NCI-H187 (cell line): ENCODE results near the gene NEDD4L.
A peak's percentile ranks its signal among the peaks of the same experiment; 100 is the strongest.

Source experiments
- DNase-seq, 2 experiments: peaks; one replicate each; lab custom pipeline; 2025; lab: John Stamatoyannopoulos, UW

Gene NEDD4L

GRCh38 chr18:58319719-58320118 is 275.7 kb downstream of the NEDD4L start:
- DNase-seq = no peak

GRCh38 chr18:58320907-58321561 is 277.0 kb downstream of the NEDD4L start:
- no peak for DNase-seq

GRCh38 chr18:58321986-58322385 is 278.0 kb downstream of the NEDD4L start:
- peak in 1 of 2 experiments; percentile 37 for DNase-seq

DNA sequence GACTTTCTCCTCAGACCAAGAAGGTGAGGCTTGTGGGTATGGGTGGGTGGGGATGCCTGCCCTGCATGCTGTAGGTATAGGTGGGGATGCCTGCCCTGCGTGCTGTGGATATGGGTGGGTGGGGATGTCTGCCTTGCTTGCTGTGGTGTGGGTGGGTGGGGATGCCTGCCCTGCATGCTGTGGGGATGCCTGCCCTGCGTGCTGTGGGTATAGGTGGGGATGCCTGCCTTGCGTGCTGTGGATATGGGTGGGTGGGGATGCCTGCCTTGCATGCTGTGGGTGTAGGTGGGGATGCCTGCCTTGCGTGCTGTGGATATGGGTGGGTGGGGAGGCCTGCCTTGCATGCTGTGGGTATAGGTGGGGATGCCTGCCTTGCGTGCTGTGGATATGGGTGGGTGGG is 278.4 kb downstream of the NEDD4L start:
- no peak for DNase-seq

GRCh38 chr18:58323866-58324762 is 280.1 kb downstream of the NEDD4L start:
- DNase-seq = no peak

DNA sequence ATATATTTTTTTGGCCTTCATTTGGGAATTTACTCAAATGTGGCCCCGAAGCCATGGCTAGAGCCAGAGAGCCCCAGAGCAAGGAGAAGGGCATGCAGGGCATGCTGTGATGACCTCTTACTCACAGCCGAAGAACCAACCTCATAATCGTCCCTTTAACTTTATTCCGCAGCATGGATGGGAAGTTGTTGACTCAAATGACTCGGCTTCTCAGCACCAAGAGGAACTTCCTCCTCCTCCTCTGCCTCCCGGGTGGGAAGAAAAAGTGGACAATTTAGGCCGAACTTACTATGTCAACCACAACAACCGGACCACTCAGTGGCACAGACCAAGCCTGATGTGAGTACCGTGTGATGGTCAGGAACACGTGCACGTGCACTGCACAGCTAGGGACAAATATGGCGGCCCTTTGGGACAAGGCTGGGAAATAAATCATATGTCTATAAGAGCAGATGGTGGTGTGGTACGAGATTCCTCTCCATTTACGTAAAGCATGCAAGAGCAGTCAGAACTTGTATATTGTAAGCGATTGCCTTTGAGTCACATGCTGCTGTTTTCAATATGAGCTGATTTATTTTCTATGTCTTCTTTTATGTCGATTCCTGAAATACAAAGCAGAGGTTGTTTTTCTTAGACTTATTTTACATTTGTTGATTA is 280.9 kb downstream of the NEDD4L start:
- DNase-seq = no peak

DNA sequence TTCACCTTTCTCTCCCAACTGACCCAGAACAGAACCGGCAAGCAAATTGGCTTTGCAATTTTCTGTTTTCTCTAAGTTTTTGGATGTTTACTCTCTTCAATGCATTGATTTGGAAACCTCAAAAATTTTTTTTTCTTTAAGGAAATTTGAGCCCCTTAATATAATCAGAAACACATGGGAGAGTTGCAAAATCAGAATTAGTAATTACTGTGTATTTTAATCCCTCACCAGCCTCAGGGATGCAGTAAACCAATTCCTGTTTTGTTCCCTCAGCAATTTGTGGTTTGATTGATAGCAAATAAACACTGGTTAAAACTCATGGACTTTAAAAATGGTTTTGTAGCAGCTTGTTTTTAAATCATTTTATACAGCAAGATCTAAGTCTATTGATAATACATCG is 281.5 kb downstream of the NEDD4L start:
- DNase-seq = no peak

DNA sequence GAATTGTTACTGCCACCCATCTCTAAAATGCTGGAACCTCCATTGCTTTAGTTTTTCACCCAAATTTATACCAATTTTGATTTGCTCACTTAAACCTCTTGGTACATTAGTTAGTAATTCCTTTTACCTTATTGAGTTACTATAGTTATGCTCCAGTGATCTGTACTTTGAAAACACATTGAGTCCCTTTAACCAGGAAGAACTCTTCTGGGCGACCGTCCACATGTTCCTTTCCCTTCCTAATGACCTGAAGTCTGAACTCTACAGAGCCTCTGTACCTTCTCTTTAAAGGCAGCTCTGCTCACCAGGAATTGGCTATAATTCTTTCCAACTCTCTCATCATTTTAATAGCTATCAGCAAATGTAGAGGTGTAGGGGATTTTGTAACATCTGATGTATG is 290.0 kb downstream of the NEDD4L start:
- no peak for DNase-seq

- DNase-seq = no peak
These were observed 291.2 kb downstream of the NEDD4L start for GRCh38 chr18:58335223-58335622.

DNA sequence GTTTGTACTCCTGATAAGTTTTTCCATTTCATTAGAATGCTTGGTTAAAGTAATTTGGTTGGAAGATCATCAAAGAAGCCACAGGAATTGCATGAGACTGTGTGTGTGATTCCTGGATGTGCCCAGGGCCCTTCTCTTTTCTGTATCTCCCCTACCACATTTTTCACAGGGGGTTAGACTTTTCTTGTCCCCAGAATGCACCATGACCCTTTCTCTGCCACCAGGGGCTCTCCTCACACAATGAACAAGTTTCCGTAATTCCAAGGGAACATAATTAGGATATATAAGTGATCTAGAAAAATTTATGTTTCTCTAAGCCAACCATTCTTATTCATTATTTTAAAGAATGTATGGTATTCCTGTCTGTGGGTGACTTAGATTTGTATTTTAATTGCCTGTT is 291.8 kb downstream of the NEDD4L start:
- DNase-seq = no peak

GRCh38 chr18:58336605-58337004 is 292.6 kb downstream of the NEDD4L start:
- DNase-seq = no peak

GRCh38 chr18:58337285-58337684 is 293.3 kb downstream of the NEDD4L start:
- no peak for DNase-seq

GRCh38 chr18:58337686-58338085 is 293.7 kb downstream of the NEDD4L start:
- DNase-seq = no peak

DNA sequence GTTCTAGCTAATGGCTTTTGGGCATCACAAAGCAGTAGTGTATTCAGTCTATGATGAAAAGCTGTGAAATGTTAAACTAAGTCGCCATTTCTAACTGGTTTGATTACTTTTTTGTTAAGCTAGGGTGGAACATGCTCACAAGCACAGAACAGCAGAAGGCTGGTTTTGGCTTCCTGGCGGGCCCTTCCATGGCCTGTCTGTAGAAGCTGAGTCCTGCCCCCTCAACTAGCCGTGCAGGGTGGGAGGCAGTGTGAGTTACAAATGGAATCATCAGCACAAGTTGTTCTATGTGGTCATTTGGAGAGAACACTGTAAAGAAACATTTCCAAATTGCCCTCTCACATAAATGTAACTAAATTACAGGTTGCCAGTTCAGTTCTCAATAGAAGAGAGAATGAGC is 294.1 kb downstream of the NEDD4L start:
- no peak for DNase-seq

GRCh38 chr18:58338961-58339592 is 295.1 kb downstream of the NEDD4L start:
- no peak for DNase-seq

GRCh38 chr18:58339890-58340289 is 295.9 kb downstream of the NEDD4L start:
- no peak for DNase-seq

DNA sequence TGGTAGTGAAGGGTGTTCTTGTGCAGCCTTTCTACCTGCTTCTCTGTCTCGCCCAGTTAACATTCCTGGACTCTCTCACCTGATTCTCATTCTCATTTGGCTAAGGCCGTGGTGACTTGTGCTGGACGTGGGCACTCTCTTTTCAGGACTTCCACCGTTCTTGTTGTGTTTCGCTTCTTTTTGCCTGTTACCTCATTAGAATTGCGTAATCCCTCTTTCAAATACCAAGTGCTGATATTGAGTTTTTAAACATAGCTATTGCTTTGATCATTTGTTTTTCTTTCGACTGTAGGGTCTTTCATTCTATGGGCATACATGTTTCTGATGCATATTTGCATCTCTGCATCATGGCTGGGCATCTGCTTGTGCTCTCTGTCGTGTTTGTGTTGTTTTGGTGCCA is 297.9 kb downstream of the NEDD4L start:
- DNase-seq = no peak

GRCh38 chr18:58344080-58344670 is 300.1 kb downstream of the NEDD4L start:
- no peak for DNase-seq

GRCh38 chr18:58344861-58345463 is 300.9 kb downstream of the NEDD4L start:
- DNase-seq = no peak

- DNase-seq = no peak
These were observed 301.8 kb downstream of the NEDD4L start for GRCh38 chr18:58345875-58346274.

GRCh38 chr18:58347135-58347534 is 303.1 kb downstream of the NEDD4L start:
- no peak for DNase-seq

- DNase-seq = no peak
These were observed 304.5 kb downstream of the NEDD4L start for GRCh38 chr18:58348517-58348916.
